Daoy (cell line): ENCODE results near the gene NID2. TPM values are rescaled to one million over a fixed set of nuclear protein-coding genes. Genes with fewer than 3 reads are reported as not detected.

ENCODE experiments used
- DNase-seq: peaks from one replicate; pipeline ENCODE4 v3.0.0-alpha.2; 2015; ENCODE audit warnings: low read depth
- total RNA-seq: library from RNA; depleted of rRNA; stranded (reverse); fragments of >200 nt; shearing (Covaris generic); gene quantifications from 2 replicates; pipeline ENCODE4 v1.2.3, GENCODE V29; 2014

The NID2 gene
- total RNA-seq, 1 experiment from 2014 or later: 9.9 TPM

GRCh38 chr14:52031781-52032180 lies 37.1 kb downstream of the NID2 start:
- DNase-seq: peak; percentile 73

GRCh38 chr14:52029881-52030280 lies 39.0 kb downstream of the NID2 start:
- no peak for DNase-seq

- DNase-seq: no peak
Measured at GRCh38 chr14:52026901-52027300, 42.0 kb downstream of the NID2 start.

GRCh38 chr14:52026017-52026660 lies 42.7 kb downstream of the NID2 start:
- DNase-seq: no peak

GRCh38 chr14:52025310-52025709 lies 43.5 kb downstream of the NID2 start:
- peak; percentile 39 for DNase-seq

- DNase-seq: peak; percentile 42
Measured at GRCh38 chr14:52023518-52023917, 45.3 kb downstream of the NID2 start.

- DNase-seq: no peak
Measured at GRCh38 chr14:52021957-52022600, 46.8 kb downstream of the NID2 start.

- DNase-seq: no peak
Measured at GRCh38 chr14:52020866-52021717, 47.8 kb downstream of the NID2 start.

GRCh38 chr14:52020161-52020714 lies 48.6 kb downstream of the NID2 start:
- no peak for DNase-seq

- DNase-seq: no peak
Measured at GRCh38 chr14:52018970-52019369, 49.9 kb downstream of the NID2 start.

- DNase-seq: no peak
Measured at GRCh38 chr14:52018252-52018651, 50.6 kb downstream of the NID2 start.

- peak; percentile 43 for DNase-seq
Measured at GRCh38 chr14:52015411-52016030, 53.3 kb downstream of the NID2 start.

- no peak for DNase-seq
Measured at GRCh38 chr14:52014601-52015267, 54.1 kb downstream of the NID2 start.

GRCh38 chr14:52013984-52014600 lies 54.8 kb downstream of the NID2 start:
- peak; percentile 37 for DNase-seq

GRCh38 chr14:52012635-52013034 lies 56.2 kb downstream of the NID2 start:
- DNase-seq: peak; percentile 21

GRCh38 chr14:52011523-52011922 lies 57.3 kb downstream of the NID2 start:
- DNase-seq: no peak

GRCh38 chr14:52010173-52010693 lies 58.6 kb downstream of the NID2 start:
- no peak for DNase-seq

GRCh38 chr14:52008136-52008535 lies 60.7 kb downstream of the NID2 start:
- DNase-seq: no peak

GRCh38 chr14:52007637-52008036 lies 61.2 kb downstream of the NID2 start:
- DNase-seq: no peak

- no peak for DNase-seq
Measured at GRCh38 chr14:52007211-52007610, 61.6 kb downstream of the NID2 start.

- DNase-seq: no peak
Measured at GRCh38 chr14:52006361-52006760, 62.5 kb downstream of the NID2 start.
